Caki2 (cell line): Measurements from ENCODE around the gene HAUS1. TPM values are rescaled to one million over a fixed set of nuclear protein-coding genes. Genes with fewer than 3 reads are reported as not detected.
A peak's percentile ranks its signal among the peaks of the same experiment; 100 is the strongest.
"Not testable (repeated sequence)": the region's sequence is repeated elsewhere in the genome, so short reads cannot be mapped to it uniquely, and the experiment has no call there.

Source experiments
- DNase-seq: peaks from one replicate; pipeline ENCODE4 v3.0.0-alpha.2; 2015; ENCODE audit warnings: low read depth
- in situ Hi-C: cut with HindIII; loops from 2 replicates; pipeline ENCODE4 v1.10.0; 2016; ENCODE audit warnings: low sequenced_read_pairs, low pct_unique_long_range_greater_than_20kb, mixed read lengths
- total RNA-seq: library from RNA; depleted of rRNA; stranded (reverse); fragments of >200 nt; shearing (Covaris generic); gene quantifications from 2 replicates; pipeline ENCODE4 v1.2.3, GENCODE V29; 2014; ENCODE audit warnings: low replicate concordance

Gene HAUS1
- total RNA-seq, 1 experiment from 2014 or later = 67.0 TPM

- no peak for DNase-seq
These were observed 24.8 kb upstream of the HAUS1 start for GRCh38 chr18:46079336-46079735.

GRCh38 chr18:46080156-46080555 is 24.0 kb upstream of the HAUS1 start:
- in situ Hi-C loops = no loop called here

More at GRCh38 chr18:46079336-46079735, 24.8 kb upstream of the HAUS1 start:
- in situ Hi-C loops = no loop called here

GRCh38 chr18:46084431-46084830 is 19.8 kb upstream of the HAUS1 start:
- in situ Hi-C loops = no loop called here
- DNase-seq = no peak

More at GRCh38 chr18:46080156-46080555, 24.0 kb upstream of the HAUS1 start:
- no peak for DNase-seq

- DNase-seq, in situ Hi-C loops: not testable (repeated sequence)
These were observed 15.7 kb upstream of the HAUS1 start for GRCh38 chr18:46088501-46088900.

- DNase-seq = no peak
- in situ Hi-C loops = no loop called here
These were observed 8.7 kb upstream of the HAUS1 start for GRCh38 chr18:46095532-46095931.

GRCh38 chr18:46096651-46097300 is 7.4 kb upstream of the HAUS1 start:
- in situ Hi-C loops = no loop called here
- DNase-seq = peak; percentile 12

GRCh38 chr18:46097431-46097800 is 6.8 kb upstream of the HAUS1 start:
- in situ Hi-C loops = no loop called here
- no peak for DNase-seq

- peak; percentile 79 for DNase-seq
- in situ Hi-C loops = no loop called here
These were observed 6.2 kb upstream of the HAUS1 start, which contains the start of gene ATP5F1A for GRCh38 chr18:46097801-46098615. Gene ATP5F1A, minus strand, starts transcription at chr18:46098296. Its CDS starts 65 bp downstream, at chr18:46098231.

- in situ Hi-C loops = no loop called here
- no peak for DNase-seq
These were observed 5.6 kb upstream of the HAUS1 start for GRCh38 chr18:46098616-46098933.

GRCh38 chr18:46099463-46099862 is 4.7 kb upstream of the HAUS1 start:
- DNase-seq = no peak
- in situ Hi-C loops = no loop called here

- in situ Hi-C loops = no loop called here
- no peak for DNase-seq
These were observed 5.2 kb downstream of the HAUS1 start for GRCh38 chr18:46109386-46109785.

- in situ Hi-C loops = no loop called here
- DNase-seq = no peak
These were observed 6.2 kb downstream of the HAUS1 start for GRCh38 chr18:46110406-46110805.

- DNase-seq = no peak
These were observed 9.6 kb downstream of the HAUS1 start for GRCh38 chr18:46113751-46114150.

GRCh38 chr18:46126625-46127024 is 22.4 kb downstream of the HAUS1 start:
- DNase-seq, in situ Hi-C loops: not testable (repeated sequence)

More at GRCh38 chr18:46113751-46114150, 9.6 kb downstream of the HAUS1 start:
- in situ Hi-C loops = no loop called here

GRCh38 chr18:46130061-46130460 is 25.9 kb downstream of the HAUS1 start:
- no peak for DNase-seq
- in situ Hi-C loops = no loop called here

- DNase-seq, in situ Hi-C loops: not testable (repeated sequence)
These were observed 26.4 kb downstream of the HAUS1 start for GRCh38 chr18:46130549-46130948.

- in situ Hi-C loops = no loop called here
- no peak for DNase-seq
These were observed 29.3 kb downstream of the HAUS1 start for GRCh38 chr18:46133534-46133933.

GRCh38 chr18:46134920-46135675 is 30.9 kb downstream of the HAUS1 start:
- in situ Hi-C loops = no loop called here
- DNase-seq = no peak

- no peak for DNase-seq
These were observed 36.0 kb downstream of the HAUS1 start for GRCh38 chr18:46140173-46140572.

More at GRCh38 chr18:46140173-46140572, 36.0 kb downstream of the HAUS1 start:
- in situ Hi-C loops = no loop called here
